NCI-H1092 (cell line): ENCODE data around the gene ELMO3.
A peak's percentile ranks its signal among the peaks of the same experiment; 100 is the strongest.

Experiments used
- DNase-seq: peaks from one replicate; lab custom pipeline; 2025; lab: John Stamatoyannopoulos, UW

Gene ELMO3

GRCh38 chr16:67226295-67226803 lies 27.4 kb downstream of the ELMO3 start:
- DNase-seq, result no peak

DNA sequence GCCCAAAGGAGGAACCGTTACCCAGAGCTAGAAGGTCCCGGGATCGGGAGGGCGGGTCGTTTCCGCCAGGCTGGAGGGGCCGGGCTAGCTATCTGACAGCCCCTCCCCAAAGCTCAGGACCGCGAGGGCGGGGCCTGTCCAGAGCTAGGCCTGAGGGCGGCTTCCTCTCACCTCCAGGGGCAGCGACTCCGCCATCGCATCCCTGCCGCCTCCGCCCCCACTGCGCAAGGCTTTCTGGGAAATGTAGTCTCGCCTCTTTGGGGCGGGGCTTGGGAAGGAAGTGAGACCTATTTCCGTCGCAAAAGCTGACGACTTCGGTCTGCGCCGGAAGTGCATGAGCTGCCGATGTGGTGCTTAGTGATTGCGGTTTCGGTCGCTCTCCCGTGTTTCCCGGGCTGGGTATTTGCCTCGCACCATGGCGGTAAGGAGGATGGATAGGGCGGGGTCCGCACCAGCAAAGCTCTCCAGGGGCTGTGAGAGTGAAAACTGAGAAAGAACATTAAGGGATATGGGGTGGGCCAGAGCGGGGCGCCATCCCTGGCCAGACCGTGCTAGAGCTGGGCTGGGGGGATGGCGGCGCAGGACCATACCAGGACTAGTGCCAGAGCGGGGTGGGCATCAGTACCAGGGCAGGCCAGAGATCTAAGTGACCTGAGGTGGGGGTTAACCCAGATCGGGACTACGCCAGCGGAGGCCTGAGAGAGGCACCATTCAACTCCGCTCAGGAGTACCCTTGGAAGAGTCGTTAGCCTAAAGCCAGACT lies 28.1 kb downstream of the ELMO3 start, which contains the start of gene TMEM208:
TSS of gene TMEM208 (plus strand) at position 327 of the 763 bp plus-strand sequence. CDS start at position 416, 89 bp downstream.
- peak; percentile 98 for DNase-seq

DNA sequence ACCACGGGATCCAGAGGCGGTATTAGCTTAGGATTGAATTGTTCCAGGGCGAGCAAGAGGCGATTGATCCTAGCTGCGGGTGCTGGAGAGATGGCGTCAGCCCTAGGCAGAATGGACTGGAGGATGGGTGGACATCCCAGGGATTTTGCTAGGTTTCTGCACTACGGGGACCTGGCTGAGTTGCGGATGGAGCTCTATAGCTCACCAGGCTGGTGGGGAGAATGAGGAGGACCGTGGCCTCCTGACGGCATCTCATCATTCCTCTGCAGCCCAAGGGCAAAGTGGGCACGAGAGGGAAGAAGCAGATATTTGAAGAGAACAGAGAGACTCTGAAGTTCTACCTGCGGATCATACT lies 28.6 kb downstream of the ELMO3 start:
- no peak for DNase-seq

DNA sequence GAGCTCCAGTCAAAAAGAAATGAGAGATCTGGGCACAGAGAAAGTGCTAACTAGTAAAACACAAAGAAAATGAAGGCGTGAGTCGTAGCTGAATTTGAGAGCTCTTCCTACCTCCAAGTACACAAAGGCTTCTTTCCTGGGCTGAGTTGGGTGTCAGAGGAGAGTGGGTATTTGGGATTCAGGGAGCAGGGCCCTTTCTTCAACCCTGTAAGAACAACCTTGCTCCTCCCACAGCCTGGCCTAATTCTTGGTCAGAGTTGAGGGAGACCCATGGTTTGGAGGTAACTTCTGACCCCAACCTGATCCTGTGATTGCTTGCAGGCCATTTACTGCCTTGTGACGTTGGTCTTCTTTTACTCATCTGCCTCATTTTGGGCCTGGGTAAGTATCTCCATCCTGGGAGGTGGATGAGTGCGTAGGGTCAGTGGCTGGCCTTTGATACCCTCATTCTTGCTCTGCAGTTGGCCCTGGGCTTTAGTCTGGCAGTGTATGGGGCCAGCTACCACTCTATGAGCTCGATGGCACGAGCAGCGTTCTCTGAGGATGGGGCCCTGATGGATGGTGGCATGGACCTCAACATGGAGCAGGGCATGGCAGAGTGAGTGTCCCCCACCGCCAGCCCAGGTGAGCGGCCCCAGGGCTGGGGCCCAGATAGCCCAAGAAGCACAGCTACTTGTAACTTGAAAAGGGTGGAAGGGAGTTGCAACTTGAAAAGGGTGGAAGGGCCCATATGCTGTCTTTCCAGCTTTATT lies 29.3 kb downstream of the ELMO3 start:
- no peak for DNase-seq

GRCh38 chr16:67228905-67229304 lies 30.0 kb downstream of the ELMO3 start:
- DNase-seq, result no peak

DNA sequence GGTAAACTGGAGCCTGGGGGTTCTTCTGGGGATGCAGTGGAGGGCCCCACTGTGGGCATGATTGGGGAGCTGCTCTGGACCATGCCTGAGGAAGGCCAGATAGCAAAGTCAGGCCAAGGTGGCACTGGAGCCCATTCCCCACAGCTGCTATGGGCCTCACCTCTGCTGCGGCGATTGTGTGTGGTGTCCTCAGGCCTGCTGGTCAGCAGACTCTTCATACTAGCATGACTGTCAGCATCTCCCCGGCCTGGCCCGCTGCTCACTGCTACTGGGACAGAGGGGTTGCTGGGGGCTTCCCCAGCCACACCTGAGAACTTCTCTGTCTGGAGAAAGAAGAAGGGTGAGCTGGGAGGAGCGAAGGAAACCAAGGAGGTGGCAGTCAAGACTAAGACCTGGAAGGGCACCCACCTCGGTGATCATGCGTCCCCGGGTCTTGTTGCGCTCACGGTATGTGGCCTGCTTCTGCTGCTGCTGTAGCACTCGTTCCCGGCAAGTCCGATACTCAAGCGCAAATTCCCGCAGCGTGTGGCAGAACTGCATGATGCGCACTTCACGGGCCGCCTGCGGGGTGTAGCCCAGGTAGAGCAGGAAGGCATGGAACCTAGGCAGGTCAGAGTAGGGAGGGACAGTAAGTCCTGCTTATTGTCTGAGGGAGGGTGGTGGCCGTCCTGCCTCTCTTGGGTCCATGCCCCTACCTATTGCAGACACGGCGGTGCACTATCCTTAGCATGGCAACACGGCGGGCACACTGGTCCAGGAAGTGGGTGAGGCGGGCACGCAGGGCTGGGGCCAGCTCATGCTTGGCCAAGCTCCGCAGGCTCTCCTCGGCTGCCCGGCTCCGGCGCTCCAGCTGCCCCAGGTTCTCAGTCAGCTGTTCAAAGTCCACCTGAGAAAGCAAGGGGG lies 31.2 kb downstream of the ELMO3 start:
- no peak for DNase-seq

- no peak for DNase-seq
Observed at GRCh38 chr16:67230809-67231660, 32.1 kb downstream of the ELMO3 start.

- no peak for DNase-seq
Observed at GRCh38 chr16:67233596-67233995, 34.7 kb downstream of the ELMO3 start.

DNA sequence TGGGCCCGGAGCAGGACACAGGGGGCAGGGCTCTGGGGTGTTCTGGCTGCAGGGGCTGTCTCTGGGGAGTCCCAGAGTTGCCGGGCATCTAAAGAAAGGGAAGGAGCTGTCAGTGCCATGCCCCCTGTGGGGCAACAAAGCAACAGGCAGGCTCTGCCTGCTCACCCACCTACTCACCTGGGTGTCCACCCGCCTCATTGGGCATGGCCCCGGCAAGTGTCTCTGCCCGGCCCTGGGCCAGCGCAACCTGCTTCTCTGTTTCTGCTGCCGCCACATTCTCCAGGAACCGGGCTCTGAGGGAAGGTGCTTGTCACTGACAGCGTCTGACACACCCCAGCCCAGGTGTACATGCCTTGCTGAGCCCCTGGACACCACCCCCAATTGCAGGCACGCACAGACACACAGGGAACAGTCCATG lies 35.3 kb downstream of the ELMO3 start:
- no peak for DNase-seq

- no peak for DNase-seq
Observed at GRCh38 chr16:67235816-67236562, 37.1 kb downstream of the ELMO3 start.

DNA sequence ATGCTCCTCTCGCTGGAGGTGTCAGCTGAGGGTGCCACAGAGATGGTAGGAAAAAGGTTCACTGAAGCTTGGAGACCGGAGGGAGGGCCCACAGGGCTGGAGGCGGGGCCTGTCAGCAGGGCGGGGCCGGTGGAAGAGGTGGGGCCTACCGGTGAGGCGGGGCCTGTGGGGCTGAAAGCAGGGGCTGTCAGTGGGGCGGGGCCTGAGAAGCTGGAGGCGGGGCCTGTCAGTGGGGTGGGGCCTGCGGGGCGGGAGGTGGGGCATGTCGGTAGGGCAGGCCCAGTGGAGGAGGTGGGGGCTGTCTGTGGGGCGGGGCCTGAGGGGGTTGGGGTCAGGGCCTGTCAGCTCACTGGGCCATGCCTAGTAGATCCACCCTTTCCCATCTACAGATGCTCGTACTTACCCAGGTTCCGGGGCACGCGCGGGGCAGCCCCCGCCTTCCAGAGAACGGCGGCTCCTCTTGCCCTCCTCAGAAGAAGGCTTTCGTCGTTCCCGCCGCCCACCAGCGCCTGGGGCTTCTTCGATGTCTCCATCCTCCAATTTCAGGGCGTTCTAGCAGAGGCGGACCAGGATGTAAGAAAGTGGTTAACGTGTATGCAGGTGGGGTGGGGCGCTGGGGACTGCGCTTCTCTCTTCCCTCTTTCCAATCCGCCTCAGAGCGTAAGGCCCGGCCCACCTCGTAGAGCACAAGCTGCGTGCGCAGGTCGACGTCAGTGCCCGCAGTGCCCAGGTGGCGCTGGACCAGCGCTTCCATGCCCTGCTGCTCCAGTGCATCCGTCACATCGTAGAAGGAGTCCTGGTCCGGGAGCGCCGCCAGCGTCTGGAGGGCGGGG lies 37.8 kb downstream of the ELMO3 start:
- no peak for DNase-seq

- DNase-seq, result no peak
Observed at GRCh38 chr16:67237396-67238277, 38.7 kb downstream of the ELMO3 start.

DNA sequence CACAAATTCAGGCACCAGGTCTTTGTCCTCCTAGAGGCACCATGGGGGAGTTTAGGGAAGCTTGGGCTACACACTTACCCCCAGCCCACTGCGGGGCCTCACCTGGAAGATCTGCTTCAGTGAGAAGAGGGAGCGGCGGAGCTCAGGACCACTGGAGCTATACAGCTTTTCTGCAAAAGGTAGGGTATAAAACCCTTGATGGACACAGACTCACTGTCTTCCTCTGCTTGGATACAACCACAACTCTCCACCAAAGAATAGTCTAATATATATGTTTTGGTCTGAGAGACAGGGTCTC lies 39.3 kb downstream of the ELMO3 start:
- no peak for DNase-seq

DNA sequence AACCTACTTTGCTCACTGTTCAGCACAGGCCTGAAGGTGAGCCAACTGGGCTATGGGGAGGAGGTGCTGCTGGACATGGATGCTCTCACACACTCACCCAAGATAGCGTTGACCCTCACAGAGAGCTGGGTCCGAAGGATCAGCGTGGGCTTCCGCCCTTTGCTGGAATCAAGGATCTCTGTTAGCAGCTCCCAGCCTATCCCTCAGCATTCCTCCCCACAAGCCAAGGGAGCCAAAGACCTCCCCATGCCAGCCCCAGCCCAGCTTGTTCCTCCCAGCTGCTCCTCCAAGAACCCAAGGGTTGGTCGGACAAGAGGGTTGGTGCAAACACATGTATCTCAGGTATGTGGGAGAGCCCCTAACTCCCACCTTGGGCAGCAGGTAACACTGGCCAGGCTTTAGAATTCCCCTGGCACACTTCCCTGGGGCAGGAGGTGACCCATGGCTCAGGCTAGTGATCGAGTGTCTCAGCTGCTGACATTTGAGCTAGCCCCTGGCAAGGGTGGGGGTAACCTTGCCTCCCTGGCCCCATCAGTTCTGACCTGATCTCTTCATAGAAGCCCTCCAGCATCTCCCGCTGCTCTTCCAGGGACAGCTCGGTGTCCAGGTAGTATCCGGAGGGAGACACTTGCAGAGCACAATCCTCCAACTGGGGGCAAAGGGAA lies 40.0 kb downstream of the ELMO3 start:
- DNase-seq, result no peak

DNA sequence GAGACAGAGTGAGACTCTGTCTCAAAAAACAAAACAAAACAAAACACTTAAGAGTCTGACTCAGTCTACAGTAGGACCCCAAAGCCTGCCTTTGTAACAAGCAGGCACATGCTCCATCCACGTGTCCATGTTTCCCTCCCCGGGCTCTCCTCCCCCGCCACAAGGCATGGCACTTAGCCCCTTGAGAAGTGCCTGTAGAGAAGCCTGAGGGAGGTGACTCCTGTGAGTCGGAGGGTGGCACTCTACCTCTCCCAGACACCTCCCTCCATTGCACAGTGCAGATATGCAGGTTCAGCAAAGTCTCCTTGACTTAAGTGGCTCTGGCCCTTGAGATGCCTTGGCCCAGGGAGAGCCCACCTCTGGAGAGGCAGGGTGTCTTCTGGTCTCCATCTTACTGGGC lies 41.6 kb downstream of the ELMO3 start:
- no peak for DNase-seq

- no peak for DNase-seq
Observed at GRCh38 chr16:67241008-67241900, 42.3 kb downstream of the ELMO3 start.

DNA sequence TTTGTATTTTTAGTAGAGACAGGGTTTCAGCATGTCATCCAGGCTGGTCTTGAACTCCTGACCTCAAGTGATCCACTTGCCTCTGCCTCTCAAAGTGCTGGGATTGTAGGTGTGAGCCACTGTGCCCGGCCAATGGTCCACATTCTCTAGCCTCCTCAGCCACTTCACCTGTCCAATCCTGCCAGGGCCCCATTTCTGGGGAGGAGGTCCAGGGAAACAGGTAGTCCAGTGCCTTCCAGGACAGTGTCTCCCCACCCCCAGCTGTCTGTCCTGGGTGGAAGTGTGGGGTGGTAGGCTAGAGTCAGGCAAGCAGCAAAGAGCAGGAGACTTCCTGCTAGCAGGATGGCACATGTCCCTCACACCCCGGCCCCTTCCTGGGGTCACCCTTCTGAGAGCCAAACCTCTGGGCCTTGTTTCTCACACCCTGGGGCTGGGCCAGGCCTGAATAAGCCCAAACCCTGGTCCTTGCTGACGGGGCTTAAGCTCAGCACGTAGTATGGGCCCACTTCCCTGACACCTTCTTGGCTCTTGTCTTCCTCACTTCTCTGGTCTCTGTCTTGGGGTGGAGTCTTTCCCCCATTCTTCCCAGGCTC lies 43.3 kb downstream of the ELMO3 start:
- no peak for DNase-seq
